B cell (primary cell): ENCODE measurements around the gene ZMAT5. TPM values are rescaled to one million over a fixed set of nuclear protein-coding genes. Genes with fewer than 3 reads are reported as not detected.

Experiments
- ATAC-seq: fragments of 200-7000 bp; cut with Tn5 transposase; one replicate; pipeline ENCODE4 v1.10.0; 2021; ENCODE audit warnings: low read depth, mild to moderate bottlenecking, moderate number of reproducible peaks, moderate library complexity
- CTCF ChIA-PET: fragments of 350-600 bp; sonication (Branson Sonifier 250); formaldehyde crosslinking; loops from one replicate; lab custom pipeline; 2021; ENCODE audit warnings: antibody characterized with exemption, inconsistent platforms; lab: Charles Lee
- POLR2A ChIA-PET: fragments of 350-600 bp; sonication (Branson Sonifier 250); formaldehyde crosslinking; loops from one replicate; lab custom pipeline; 2021; ENCODE audit warnings: antibody characterized with exemption; lab: Charles Lee
- DNase-seq: peaks from one replicate; pipeline ENCODE4 v3.0.0; 2013
- H2AFZ ChIP-seq: 2 replicates; pipeline ENCODE4 v1.6.1; 2012; ENCODE audit warnings: mild to moderate bottlenecking, low read depth, low read length; ENCODE audit not compliant: insufficient read depth, poor library complexity, severe bottlenecking
- H3K27ac ChIP-seq, 2 donors: 1 replicate in 1 of 2; 2 replicates in 1 of 2; pipeline ENCODE4 v1.5.1; 2012 to 2013; ENCODE audit warnings: low read length in 2 of 2, mild to moderate bottlenecking in 2 of 2, moderate library complexity in 1 of 2
- H3K27me3 ChIP-seq, 4 experiments: fragments of 200-600 bp in 1 of 4; sonication (generic) in 1 of 4; replicated peaks in 1 of 4; 1 replicate in 2 of 4; 2 replicates in 2 of 4; pipeline versions ENCODE4 v1.6.1 to v1.7.0; 2013 to 2016; ENCODE audit warnings: low read length in 3 of 4, mild to moderate bottlenecking in 2 of 4, mixed read lengths in 1 of 4, moderate library complexity in 1 of 4; ENCODE audit not compliant: insufficient read depth in 4 of 4, control insufficient read depth in 3 of 4; ENCODE audit errors: control extremely low read depth in 1 of 4
- H3K36me3 ChIP-seq, 2 experiments: replicated peaks in 1 of 2; 1 replicate in 1 of 2; 2 replicates in 1 of 2; pipeline versions ENCODE4 v1.6.1 to v1.7.1; 2013; ENCODE audit warnings: low read length in 1 of 2; ENCODE audit not compliant: insufficient read depth in 2 of 2, control insufficient read depth in 1 of 2; ENCODE audit errors: control extremely low read depth in 1 of 2, extremely low read depth in 1 of 2
- H3K4me1 ChIP-seq, 2 donors: fragments of 200-600 bp in 1 of 2; sonication (generic) in 1 of 2; 1 replicate in 1 of 2; 2 replicates in 1 of 2; pipeline versions ENCODE4 v1.5.1 to v1.6.1; 2013 to 2017; ENCODE audit warnings: low read length in 2 of 2; ENCODE audit not compliant: control insufficient read depth in 2 of 2, insufficient read depth in 2 of 2
- H3K4me2 ChIP-seq: replicated peaks from 2 replicates; pipeline ENCODE3; 2012; ENCODE audit warnings: mild to moderate bottlenecking, low read depth, low read length; ENCODE audit not compliant: poor library complexity, severe bottlenecking
- H3K4me3 ChIP-seq, 5 experiments: fragments of 200-600 bp in 1 of 5; sonication (generic) in 1 of 5; 1 replicate in 3 of 5; 2 replicates in 2 of 5; pipeline versions ENCODE4 v1.5.1 to v1.7.0; 2011 to 2016; ENCODE audit warnings: low read length in 4 of 5, mild to moderate bottlenecking in 4 of 5, low read depth in 2 of 5, control low read depth in 1 of 5, moderate library complexity in 1 of 5; ENCODE audit not compliant: insufficient read depth in 1 of 5; ENCODE audit errors: control extremely low read depth in 1 of 5, extremely low read depth in 1 of 5
- H3K79me2 ChIP-seq: fragments of 200-600 bp; sonication (generic); one replicate; pipeline ENCODE4 v1.6.0; 2016; ENCODE audit warnings: low read length; ENCODE audit not compliant: control insufficient read depth, insufficient read depth
- H3K9ac ChIP-seq: fragments of 200-600 bp; sonication (generic); 2 replicates; pipeline ENCODE4 v1.6.1; 2017; ENCODE audit warnings: mild to moderate bottlenecking, low read length, moderate library complexity
- H3K9me3 ChIP-seq, 3 donors: one replicate each; pipeline versions ENCODE4 v1.6.1 to v1.7.1; 2013; ENCODE audit warnings: low read length in 2 of 3; ENCODE audit not compliant: control insufficient read depth in 2 of 3, insufficient read depth in 1 of 3; ENCODE audit errors: control extremely low read depth in 1 of 3
- H4K20me1 ChIP-seq: 2 replicates; pipeline ENCODE4 v1.6.0; 2012; ENCODE audit warnings: mild to moderate bottlenecking, low read length; ENCODE audit not compliant: insufficient read depth, control insufficient read depth, poor library complexity, severe bottlenecking
- H3K27ac Mint-ChIP-seq: one replicate; pipeline ENCODE4 v1.8.0; 2021; ENCODE audit warnings: mixed read lengths
- H3K27me3 Mint-ChIP-seq: one replicate; pipeline ENCODE4 v1.8.0; 2021; ENCODE audit warnings: mixed read lengths
- H3K4me1 Mint-ChIP-seq: one replicate; pipeline ENCODE4 v1.8.0; 2021; ENCODE audit warnings: mixed read lengths
- H3K4me3 Mint-ChIP-seq: one replicate; pipeline ENCODE4 v1.8.0; 2021; ENCODE audit warnings: mixed read lengths
- H3K9me3 Mint-ChIP-seq: one replicate; pipeline ENCODE4 v1.8.0; 2022; ENCODE audit warnings: mixed read lengths; ENCODE audit not compliant: insufficient read depth
- CTCF ChIP-seq: fragments of 200-600 bp; IDR thresholded peaks from one replicate; pipeline ENCODE4 v1.8.0; 2022; ENCODE audit warnings: antibody characterized with exemption, mild to moderate bottlenecking
- EZH2 ChIP-seq: IDR thresholded peaks from 2 replicates; pipeline ENCODE4 v1.6.1; 2012; ENCODE audit warnings: borderline replicate concordance, low read depth, mild to moderate bottlenecking, moderate library complexity, low read length; ENCODE audit not compliant: insufficient read depth, poor library complexity, severe bottlenecking
- WGBS: methylation state at CpG from one replicate; pipeline ENCODE4 v1.1.5; 2013; ENCODE audit warnings: missing lambda C conversion rate; ENCODE audit not compliant: insufficient coverage; 5-methylcytosine and 5-hydroxymethylcytosine counted together
- intact Hi-C: fragments of 100-400 bp; cut with micrococcal nuclease; formaldehyde crosslinking; loops from one replicate; pipeline ENCODE4 v1.10.0; 2022
- polyA plus RNA-seq: library from polyadenylated mRNA; depleted of rRNA; stranded (reverse); fragments of >200 nt; gene quantifications from 2 replicates; pipeline ENCODE4 v1.2.3, GENCODE V29; 2012
- total RNA-seq, 2 donors: library from RNA; stranded (reverse); fragments of 120-200 nt in 1 of 2; gene quantifications; 1 replicate in 1 of 2; 2 replicates in 1 of 2; pipeline versions ENCODE4 v1.2.3 to v1.2.4, GENCODE V29; 2013 to 2022

Gene ZMAT5
- total and polyA plus RNA-seq, 2 donors (not counting 1 experiment from before 2014, with no cell fraction given), result 17.8 to 26.3 TPM

GRCh38 chr22:29811377-29811776 is 44.6 kb upstream of the ZMAT5 start:
- no peaks in the 10 kb centered on the region for H3K4me1 Mint-ChIP-seq

GRCh38 chr22:29810216-29810615 is 43.4 kb upstream of the ZMAT5 start:
- POLR2A ChIA-PET, result no interaction called here
- Histone ChIP-seq H3K27ac (no peak overlapping the region), H3K36me3 (peaks cover 0 to 86% of the 10 kb centered on the region in 2 experiments), H4K20me1 (no peaks in the 10 kb centered on the region), H3K4me1 (no peaks in the 10 kb centered on the region), H3K9ac (no peak overlapping the region), H3K27me3 (no peaks in the 10 kb centered on the region), H2AFZ (no peak overlapping the region), H3K4me2 (no peak overlapping the region), H3K79me2 (no peaks in the 10 kb centered on the region), H3K4me3 (no peak overlapping the region), H3K9me3 (no peaks in the 10 kb centered on the region)
- H3K27ac Mint-ChIP-seq, result no peak overlapping the region
- CTCF ChIA-PET, result no interaction called here
- TF ChIP-seq EZH2 (no peak), CTCF (no peak)
- no peaks in the 10 kb centered on the region for H3K9me3 Mint-ChIP-seq
- H3K27me3 Mint-ChIP-seq, result no peaks in the 10 kb centered on the region
- WGBS, result no CpG with 5 or more reads among the region's 2 CpGs
- no peaks in the 10 kb centered on the region for H3K4me1 Mint-ChIP-seq
- intact Hi-C loops, result no loop called here
- ATAC-seq, result no peak
- no peak for DNase-seq
- H3K4me3 Mint-ChIP-seq, result no peak overlapping the region

More at GRCh38 chr22:29811377-29811776, 44.6 kb upstream of the ZMAT5 start:
- Mint-ChIP-seq H3K27me3 (no peaks in the 10 kb centered on the region), H3K4me3 (no peak overlapping the region), H3K27ac (no peak overlapping the region), H3K9me3 (no peaks in the 10 kb centered on the region)
- Histone ChIP-seq H3K36me3 (peaks cover 0 to 85% of the 10 kb centered on the region in 2 experiments), H4K20me1 (no peaks in the 10 kb centered on the region), H3K4me2 (no peak overlapping the region), H3K79me2 (no peaks in the 10 kb centered on the region), H3K9ac (no peak overlapping the region), H3K27ac (no peak overlapping the region), H3K4me3 (no peak overlapping the region), H2AFZ (no peak overlapping the region), H3K4me1 (no peaks in the 10 kb centered on the region), H3K27me3 (no peaks in the 10 kb centered on the region), H3K9me3 (no peaks in the 10 kb centered on the region)
- ATAC-seq (no peak), DNase-seq (no peak)
- intact Hi-C loops, result no loop called here
- TF ChIP-seq EZH2 (no peak), CTCF (no peak)
- 100% methylated on average over 2 of the region's 2 CpGs for WGBS
- ChIA-PET POLR2A (no interaction called here), CTCF (no interaction called here)
